ENCODE measurements around the gene ZAP70. TPM values are rescaled to one million over a fixed set of nuclear protein-coding genes. Genes with fewer than 3 reads are reported as not detected.

The ZAP70 gene
- total and polyA plus RNA-seq, 10 of the 15 experiments (the other 5 are each of a cell fraction or from before 2014, with no cell fraction given), result 0.18 to 2.9 (median 1.2) TPM; not detected in 1

- DNase-seq (ENCODE audit: low read depth, low spot score) (no peak), FAIRE-seq (no peak), ATAC-seq (no peak)
- Histone ChIP-seq H2AFZ (ENCODE audit: control insufficient read depth, low read depth, low read length) (no peak overlapping the region), H4K20me1 (ENCODE audit: control insufficient read depth, insufficient read depth) (no peaks in the 10 kb centered on the region), H3K4me1 (ENCODE audit: control insufficient read depth, insufficient read depth, low read length) (peaks cover 8% of the 10 kb centered on the region), H3K27me3 (replicated peaks in 1 of 2; ENCODE audit: control insufficient read depth in 2 of 2, insufficient read depth in 2 of 2, low read length in 1 of 2) (no peaks in the 10 kb centered on the region), H3K27ac (ENCODE audit: control insufficient read depth, insufficient read depth) (no peak overlapping the region), H3K79me2 (ENCODE audit: control insufficient read depth, insufficient read depth, low read length) (no peaks in the 10 kb centered on the region), H3K9me3 (replicated peaks; ENCODE audit: control insufficient read depth, insufficient read depth, low read length) (no peaks in the 10 kb centered on the region), H3K36me3 (ENCODE audit: control insufficient read depth in 2 of 2, insufficient read depth in 2 of 2, low read length in 1 of 2) (no peaks in the 10 kb centered on the region), H3K4me3 (no peak overlapping the region), H3K9ac (ENCODE audit: control insufficient read depth, insufficient read depth, low read length) (no peak overlapping the region), H3K4me2 (ENCODE audit: control insufficient read depth, insufficient read depth) (no peak overlapping the region)
- ChIA-PET CTCF (interaction anchor here (0.6 to 4.7 kb wide), 28 partner anchors 11 to 671 kb away, joined by 3 to 39 read pairs (median 4); no protein-coding TSS in a partner anchor), SMC1A (ENCODE audit: uncharacterized antibody, unreplicated experiment) (interaction anchor here (0.9 to 2.8 kb wide), 11 partner anchors 10 to 643 kb away, joined by 3 to 17 read pairs (median 5); no protein-coding TSS in a partner anchor), RAD21 (ENCODE audit: unreplicated experiment) (interaction anchor here (0.8 to 2.7 kb wide), 6 partner anchors 11 to 643 kb away, joined by 3 to 22 read pairs (median 4); no protein-coding TSS in a partner anchor), POLR2A (no interaction called here)
- no TSS peak for BruUV-seq (replicated peaks)
- intact Hi-C loops (cut with micrococcal nuclease; ENCODE audit: unreplicated experiment) (loop anchor here (2.0 kb wide), 1 partner anchor 528 kb away; no protein-coding TSS in a partner anchor), in situ Hi-C loops (cut with MboI) (no loop called here)
- 80% methylated on average over 17 of the region's 20 CpGs for WGBS (ENCODE audit: insufficient coverage, insufficient replicate concordance, low lambda C conversion rate, missing lambda C conversion rate)
- TF ChIP-seq ATF2 (IDR thresholded peaks at IDR 0.05; ENCODE audit: low read length) (no peak), MYC (IDR thresholded peaks at IDR 0.05; ENCODE audit: insufficient read depth, insufficient read length, insufficient replicate concordance, low read length, severe bottlenecking) (no peak), NFYB (IDR thresholded peaks at IDR 0.05; ENCODE audit: insufficient read depth, low read depth, low read length) (no peak), YBX1 (IDR thresholded peaks at IDR 0.05) (no peak), RAD21 (IDR thresholded peaks at IDR 0.05; ENCODE audit: insufficient read depth, low read depth, low read length) (no peak), TAF1 (IDR thresholded peaks at IDR 0.05; ENCODE audit: borderline replicate concordance, low read depth, low read length) (no peak), EZH2 (IDR thresholded peaks at IDR 0.05; ENCODE audit: borderline replicate concordance, control insufficient read depth, low read depth, low read length) (no peak), PKNOX1 (IDR thresholded peaks at IDR 0.05) (no peak), KDM1A (IDR thresholded peaks at IDR 0.05; ENCODE audit: borderline replicate concordance) (no peak), HSF1 (IDR thresholded peaks at IDR 0.05; ENCODE audit: low read depth, low read length) (no peak), STAT3 (IDR thresholded peaks at IDR 0.05; ENCODE audit: low read depth, low read length) (no peak), RFX5 (IDR thresholded peaks at IDR 0.05; ENCODE audit: low read depth, low read length) (no peak), ZNF274 (IDR thresholded peaks at IDR 0.05; ENCODE audit: insufficient read depth, insufficient read length) (no peak), ZNF24 (IDR thresholded peaks at IDR 0.05) (no peak), NBN (IDR thresholded peaks at IDR 0.05) (no peak), ZNF592 (IDR thresholded peaks at IDR 0.05) (no peak), BHLHE40 (IDR thresholded peaks at IDR 0.05; ENCODE audit: borderline replicate concordance in 1 of 2, low read depth in 2 of 2, low read length in 1 of 2) (no peak)
Measured at GRCh38 chr2:97741251-97741650, 27.9 kb downstream of the ZAP70 start.
